Measurements from ENCODE around the gene VAV1.
A peak's percentile ranks its signal among the peaks of the same experiment; 100 is the strongest.

The VAV1 gene

GRCh38 chr19:6750062-6750461, 22.4 kb upstream of the VAV1 start:
- H3K27me3 ChIP-seq (ENCODE audit: control insufficient read depth in 1 of 2, insufficient read depth in 1 of 2, low read length in 2 of 2): no peaks in the 10 kb centered on the region
- H3K14ac ChIP-seq (ENCODE audit: low read length in 2 of 2): no peak overlapping the region
- peaks cover 12% of the 10 kb centered on the region for H3K79me1 ChIP-seq (replicated peaks; ENCODE audit: low read length, poor library complexity, severe bottlenecking)
- H3K4me2 ChIP-seq (ENCODE audit: low read length, poor library complexity, severe bottlenecking): no peak overlapping the region
- no peak overlapping the region for H3K4ac ChIP-seq (ENCODE audit: low read depth in 1 of 2, low read length in 2 of 2)
- H3K23ac ChIP-seq (ENCODE audit: low read length in 2 of 2): no peak overlapping the region
- H3K9ac ChIP-seq (ENCODE audit: low read length): peak overlapping the region; percentile 39
- H2BK15ac ChIP-seq (ENCODE audit: low read depth, poor library complexity, severe bottlenecking): no peak overlapping the region
- no peak overlapping the region for H4K91ac ChIP-seq (ENCODE audit: low read length)
- H3K4me3 ChIP-seq (ENCODE audit: insufficient read depth in 1 of 2, low read depth in 1 of 2, low read length in 2 of 2): peak overlapping the region in 1 of 2 experiments; percentile 4
- no peak overlapping the region for H2BK120ac ChIP-seq (ENCODE audit: low read depth, low read length)
- no peak overlapping the region for H3K18ac ChIP-seq (ENCODE audit: low read depth in 1 of 2, low read length in 2 of 2)
- 88% methylated on average over 18 of the region's 20 CpGs for WGBS
- H2AK5ac ChIP-seq (ENCODE audit: low read length, severe bottlenecking): no peak overlapping the region
- H2AFZ ChIP-seq (ENCODE audit: low read depth, low read length): no peak overlapping the region
- H2BK5ac ChIP-seq (ENCODE audit: low read depth, low read length, poor library complexity, severe bottlenecking): no peak overlapping the region
- no peaks in the 10 kb centered on the region for H3K9me3 ChIP-seq (ENCODE audit: control insufficient read depth, low read length)
- no peak overlapping the region for H4K8ac ChIP-seq (ENCODE audit: low read length)
- H3K36me3 ChIP-seq (ENCODE audit: control insufficient read depth in 1 of 2, insufficient read depth in 2 of 2, low read depth in 1 of 2, low read length in 2 of 2): peaks cover 67 to 70% of the 10 kb centered on the region in 2 experiments
- H3K4me1 ChIP-seq (ENCODE audit: control insufficient read depth, insufficient read depth, low read depth, low read length): peaks cover 16% of the 10 kb centered on the region
- H2BK12ac ChIP-seq (ENCODE audit: low read length in 2 of 2): no peak overlapping the region
- H3K27ac ChIP-seq (ENCODE audit: low read length, poor library complexity, severe bottlenecking): no peak overlapping the region
- no peak for DNase-seq

- no peaks in the 10 kb centered on the region for H3K27me3 ChIP-seq (ENCODE audit: control insufficient read depth in 1 of 2, insufficient read depth in 1 of 2, low read length in 2 of 2)
Measured at GRCh38 chr19:6751189-6751588, 21.3 kb upstream of the VAV1 start.

DNA sequence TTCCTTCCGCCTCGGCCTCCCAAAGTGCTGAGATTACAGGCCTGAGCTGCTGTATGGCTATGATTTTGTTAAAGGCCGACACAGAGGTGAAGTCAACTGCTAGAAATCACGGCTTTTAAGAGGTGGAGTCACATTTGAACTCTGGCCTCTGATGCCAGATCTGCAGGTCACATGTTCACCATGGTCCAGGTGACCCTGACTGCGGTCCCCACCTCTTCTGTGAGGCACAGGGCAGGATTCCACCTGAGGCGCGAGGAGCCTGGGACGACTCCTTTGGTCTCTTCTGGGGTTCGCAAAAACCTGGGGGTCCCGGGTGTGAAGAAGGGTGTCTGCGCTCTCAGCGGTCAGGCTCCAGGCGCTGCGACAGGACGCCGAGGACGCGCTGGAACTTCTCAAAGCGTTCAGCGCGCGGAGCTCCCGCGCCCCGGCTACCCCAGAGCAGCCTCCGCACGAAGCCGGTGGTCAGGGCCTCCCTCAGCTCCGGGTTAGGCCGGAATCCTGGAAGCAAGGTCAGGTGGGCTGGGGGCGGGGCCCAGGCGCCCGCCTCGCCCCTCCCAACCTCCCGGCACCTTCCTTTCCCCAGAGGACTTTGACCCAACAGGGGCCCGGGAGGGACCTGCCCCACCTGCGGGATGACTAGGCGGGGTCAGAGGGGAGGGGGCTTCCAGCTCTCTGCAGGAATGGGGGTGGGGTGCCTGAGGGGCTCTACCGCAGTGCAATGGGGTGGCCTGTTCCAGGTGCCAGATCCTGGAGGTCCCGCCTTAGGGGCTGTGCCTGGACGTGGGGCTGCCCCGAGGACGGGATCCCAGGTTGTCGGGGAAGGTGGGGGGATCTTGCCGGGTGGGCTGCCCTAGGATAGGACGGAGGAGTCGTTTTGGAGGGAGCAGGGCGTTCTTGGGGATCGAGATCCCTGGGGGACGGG, 20.0 kb upstream of the VAV1 start:
- Histone ChIP-seq H2BK5ac (ENCODE audit: low read depth, low read length, poor library complexity, severe bottlenecking) (no peak overlapping the region), H3K4me2 (ENCODE audit: low read length, poor library complexity, severe bottlenecking) (peak overlapping the region; percentile 31), H2AFZ (ENCODE audit: low read depth, low read length) (no peak overlapping the region), H2BK15ac (ENCODE audit: low read depth, poor library complexity, severe bottlenecking) (no peak overlapping the region), H2BK12ac (ENCODE audit: low read length in 2 of 2) (no peak overlapping the region), H3K27me3 (ENCODE audit: control insufficient read depth in 1 of 2, insufficient read depth in 1 of 2, low read length in 2 of 2) (no peaks in the 10 kb centered on the region), H2AK5ac (ENCODE audit: low read length, severe bottlenecking) (no peak overlapping the region), H2BK120ac (ENCODE audit: low read depth, low read length) (no peak overlapping the region), H3K27ac (ENCODE audit: low read length, poor library complexity, severe bottlenecking) (no peak overlapping the region), H3K36me3 (ENCODE audit: control insufficient read depth in 1 of 2, insufficient read depth in 2 of 2, low read depth in 1 of 2, low read length in 2 of 2) (peaks cover 45 to 55% of the 10 kb centered on the region in 2 experiments), H3K4me1 (ENCODE audit: control insufficient read depth, insufficient read depth, low read depth, low read length) (peaks cover 12% of the 10 kb centered on the region), H3K79me1 (replicated peaks; ENCODE audit: low read length, poor library complexity, severe bottlenecking) (peaks cover 3% of the 10 kb centered on the region), H3K9ac (ENCODE audit: low read length) (peak overlapping the region; percentile 55), H3K18ac (ENCODE audit: low read depth in 1 of 2, low read length in 2 of 2) (no peak overlapping the region), H3K9me3 (ENCODE audit: control insufficient read depth, low read length) (no peaks in the 10 kb centered on the region), H3K14ac (ENCODE audit: low read length in 2 of 2) (no peak overlapping the region), H3K4me3 (ENCODE audit: insufficient read depth in 1 of 2, low read depth in 1 of 2, low read length in 2 of 2) (peak overlapping the region in 1 of 2 experiments; percentile 74), H4K91ac (ENCODE audit: low read length) (no peak overlapping the region), H4K8ac (ENCODE audit: low read length) (peak overlapping the region; percentile 3), H3K4ac (ENCODE audit: low read depth in 1 of 2, low read length in 2 of 2) (no peak overlapping the region), H3K23ac (ENCODE audit: low read length in 2 of 2) (no peak overlapping the region)
- WGBS: 66% methylated on average over 44 of the region's 50 CpGs
- DNase-seq: no peak

More at GRCh38 chr19:6751189-6751588, 21.3 kb upstream of the VAV1 start:
- Histone ChIP-seq H3K4ac (ENCODE audit: low read depth in 1 of 2, low read length in 2 of 2) (no peak overlapping the region), H3K36me3 (ENCODE audit: control insufficient read depth in 1 of 2, insufficient read depth in 2 of 2, low read depth in 1 of 2, low read length in 2 of 2) (peaks cover 58 to 66% of the 10 kb centered on the region in 2 experiments), H3K9me3 (ENCODE audit: control insufficient read depth, low read length) (no peaks in the 10 kb centered on the region), H3K9ac (ENCODE audit: low read length) (no peak overlapping the region), H3K14ac (ENCODE audit: low read length in 2 of 2) (no peak overlapping the region), H3K4me1 (ENCODE audit: control insufficient read depth, insufficient read depth, low read depth, low read length) (peaks cover 12% of the 10 kb centered on the region), H3K4me2 (ENCODE audit: low read length, poor library complexity, severe bottlenecking) (no peak overlapping the region), H2BK120ac (ENCODE audit: low read depth, low read length) (no peak overlapping the region), H4K91ac (ENCODE audit: low read length) (no peak overlapping the region), H2BK12ac (ENCODE audit: low read length in 2 of 2) (no peak overlapping the region), H3K18ac (ENCODE audit: low read depth in 1 of 2, low read length in 2 of 2) (no peak overlapping the region), H3K79me1 (replicated peaks; ENCODE audit: low read length, poor library complexity, severe bottlenecking) (peaks cover 9% of the 10 kb centered on the region), H3K27ac (ENCODE audit: low read length, poor library complexity, severe bottlenecking) (no peak overlapping the region), H3K23ac (ENCODE audit: low read length in 2 of 2) (no peak overlapping the region), H2BK15ac (ENCODE audit: low read depth, poor library complexity, severe bottlenecking) (no peak overlapping the region), H2AFZ (ENCODE audit: low read depth, low read length) (no peak overlapping the region), H3K4me3 (ENCODE audit: insufficient read depth in 1 of 2, low read depth in 1 of 2, low read length in 2 of 2) (no peak overlapping the region), H2AK5ac (ENCODE audit: low read length, severe bottlenecking) (no peak overlapping the region), H4K8ac (ENCODE audit: low read length) (no peak overlapping the region), H2BK5ac (ENCODE audit: low read depth, low read length, poor library complexity, severe bottlenecking) (no peak overlapping the region)
- DNase-seq: no peak
- 97% methylated on average over 13 of the region's 16 CpGs for WGBS

DNA sequence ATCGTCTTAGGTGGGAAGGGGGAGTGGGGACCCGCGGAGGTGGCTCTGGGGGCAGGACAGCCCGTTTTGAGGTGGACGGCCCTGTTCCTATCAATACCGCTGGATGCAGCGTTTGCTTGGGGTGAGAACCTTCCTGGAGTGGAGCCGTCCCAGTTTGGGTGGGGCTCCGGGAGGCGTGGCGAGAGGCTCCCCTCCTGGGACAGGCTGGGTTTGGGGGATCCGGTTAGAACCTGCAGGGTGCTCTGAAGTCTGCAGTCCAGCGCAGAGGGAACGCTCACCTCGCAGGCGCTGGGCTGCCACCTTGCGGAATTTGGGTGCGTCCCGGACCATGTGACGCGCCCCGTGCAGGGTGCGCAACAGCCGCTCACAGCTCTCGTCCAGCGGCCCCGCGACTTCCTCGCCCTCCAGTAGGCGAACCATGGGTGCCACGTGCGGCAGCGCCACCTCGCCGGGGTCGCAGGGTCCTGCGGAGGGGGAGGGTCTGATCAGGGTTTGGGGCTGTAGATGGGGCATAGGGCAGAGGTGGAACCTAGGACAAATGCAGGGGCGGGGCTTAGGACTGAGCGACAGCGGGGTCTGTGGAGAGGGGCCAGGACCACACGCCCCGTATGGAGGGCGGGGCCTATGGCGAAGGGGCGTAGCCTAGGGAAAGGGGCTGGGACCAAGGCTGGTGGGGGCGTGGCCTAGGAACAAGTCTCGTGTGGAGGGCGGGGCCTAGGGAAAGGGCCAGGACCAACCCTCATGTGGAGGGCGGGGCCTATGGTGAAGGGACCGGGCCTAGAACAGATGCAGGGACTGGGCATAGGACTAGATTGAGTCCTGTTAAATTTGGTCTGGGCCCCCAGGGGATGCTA, 19.1 kb upstream of the VAV1 start:
- peak overlapping the region in 1 of 2 experiments; percentile 74 for H3K4me3 ChIP-seq (ENCODE audit: insufficient read depth in 1 of 2, low read depth in 1 of 2, low read length in 2 of 2)

More for the DNA sequence above, 19.1 kb upstream of the VAV1 start:
- H2BK5ac ChIP-seq (ENCODE audit: low read depth, low read length, poor library complexity, severe bottlenecking): no peak overlapping the region
- peak overlapping the region; percentile 36 for H2AFZ ChIP-seq (ENCODE audit: low read depth, low read length)
- no peaks in the 10 kb centered on the region for H3K9me3 ChIP-seq (ENCODE audit: control insufficient read depth, low read length)
- WGBS: 36% methylated on average over 48 of the region's 50 CpGs
- H3K23ac ChIP-seq (ENCODE audit: low read length in 2 of 2): no peak overlapping the region
- H4K8ac ChIP-seq (ENCODE audit: low read length): peak overlapping the region; percentile 3
- peaks cover 36 to 53% of the 10 kb centered on the region in 2 experiments for H3K36me3 ChIP-seq (ENCODE audit: control insufficient read depth in 1 of 2, insufficient read depth in 2 of 2, low read depth in 1 of 2, low read length in 2 of 2)
- no peak overlapping the region for H2BK12ac ChIP-seq (ENCODE audit: low read length in 2 of 2)
- H3K9ac ChIP-seq (ENCODE audit: low read length): peak overlapping the region; percentile 55
- H3K79me1 ChIP-seq (replicated peaks; ENCODE audit: low read length, poor library complexity, severe bottlenecking): peaks cover 3% of the 10 kb centered on the region
- peaks cover 12% of the 10 kb centered on the region for H3K4me1 ChIP-seq (ENCODE audit: control insufficient read depth, insufficient read depth, low read depth, low read length)
- no peak overlapping the region for H2BK120ac ChIP-seq (ENCODE audit: low read depth, low read length)
- no peak overlapping the region for H3K4ac ChIP-seq (ENCODE audit: low read depth in 1 of 2, low read length in 2 of 2)
- H4K91ac ChIP-seq (ENCODE audit: low read length): no peak overlapping the region
- H3K18ac ChIP-seq (ENCODE audit: low read depth in 1 of 2, low read length in 2 of 2): peak overlapping the region in 1 of 2 experiments; percentile 52
- no peak overlapping the region for H3K27ac ChIP-seq (ENCODE audit: low read length, poor library complexity, severe bottlenecking)
- no peak overlapping the region for H2BK15ac ChIP-seq (ENCODE audit: low read depth, poor library complexity, severe bottlenecking)
- H3K14ac ChIP-seq (ENCODE audit: low read length in 2 of 2): no peak overlapping the region
- H3K27me3 ChIP-seq (ENCODE audit: control insufficient read depth in 1 of 2, insufficient read depth in 1 of 2, low read length in 2 of 2): no peaks in the 10 kb centered on the region
- peak; percentile 50 for DNase-seq
- H3K4me2 ChIP-seq (ENCODE audit: low read length, poor library complexity, severe bottlenecking): peak overlapping the region; percentile 31
- H2AK5ac ChIP-seq (ENCODE audit: low read length, severe bottlenecking): no peak overlapping the region
